Muscle of back (tissue), 11 donors: Measurements from ENCODE around the gene KLK11. TPM values are rescaled to one million over a fixed set of nuclear protein-coding genes. Genes with fewer than 3 reads are reported as not detected.
"Not testable (repeated sequence)": the region's sequence is repeated elsewhere in the genome, so short reads cannot be mapped to it uniquely, and the experiment has no call there.

Source experiments
- DNase-seq, 3 donors: peaks; one replicate each; pipeline versions ENCODE4 v3.0.0 to v3.0.0-alpha.2; 2013
- polyA plus RNA-seq, 10 donors: library from polyadenylated mRNA; unstranded; fragments of 120-200 nt; gene quantifications; one replicate each; pipeline ENCODE4 v1.2.1, GENCODE V29; 2013; ENCODE audit not compliant: insufficient read length in 10 of 10

Gene KLK11
- polyA plus RNA-seq, 10 donors: 0.10 to 5.1 (median 1.5) TPM; not detected in 7

GRCh38 chr19:51005248-51005647 lies 21.2 kb downstream of the KLK11 start:
- DNase-seq: no peak

DNA sequence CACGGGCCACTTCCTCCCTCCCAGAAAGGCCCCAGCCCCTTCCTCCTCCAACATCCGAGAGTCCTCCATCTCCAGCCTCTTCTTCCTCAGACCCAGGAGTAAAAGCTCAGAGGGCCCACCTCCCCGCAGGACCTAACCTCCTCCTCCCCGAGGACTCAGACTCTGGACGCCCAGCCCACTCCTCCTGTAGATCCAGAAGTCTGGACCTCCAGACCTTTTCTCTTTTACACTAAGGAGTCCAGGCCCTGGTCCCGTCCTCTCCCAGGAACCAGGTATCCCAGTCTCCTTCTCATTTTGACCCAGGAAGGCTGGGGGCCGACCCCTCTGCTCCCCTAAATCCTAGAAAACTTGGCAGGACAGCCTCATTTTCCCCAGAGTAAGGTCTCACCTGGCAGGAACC lies 23.1 kb downstream of the KLK11 start:
- DNase-seq: no peak

DNA sequence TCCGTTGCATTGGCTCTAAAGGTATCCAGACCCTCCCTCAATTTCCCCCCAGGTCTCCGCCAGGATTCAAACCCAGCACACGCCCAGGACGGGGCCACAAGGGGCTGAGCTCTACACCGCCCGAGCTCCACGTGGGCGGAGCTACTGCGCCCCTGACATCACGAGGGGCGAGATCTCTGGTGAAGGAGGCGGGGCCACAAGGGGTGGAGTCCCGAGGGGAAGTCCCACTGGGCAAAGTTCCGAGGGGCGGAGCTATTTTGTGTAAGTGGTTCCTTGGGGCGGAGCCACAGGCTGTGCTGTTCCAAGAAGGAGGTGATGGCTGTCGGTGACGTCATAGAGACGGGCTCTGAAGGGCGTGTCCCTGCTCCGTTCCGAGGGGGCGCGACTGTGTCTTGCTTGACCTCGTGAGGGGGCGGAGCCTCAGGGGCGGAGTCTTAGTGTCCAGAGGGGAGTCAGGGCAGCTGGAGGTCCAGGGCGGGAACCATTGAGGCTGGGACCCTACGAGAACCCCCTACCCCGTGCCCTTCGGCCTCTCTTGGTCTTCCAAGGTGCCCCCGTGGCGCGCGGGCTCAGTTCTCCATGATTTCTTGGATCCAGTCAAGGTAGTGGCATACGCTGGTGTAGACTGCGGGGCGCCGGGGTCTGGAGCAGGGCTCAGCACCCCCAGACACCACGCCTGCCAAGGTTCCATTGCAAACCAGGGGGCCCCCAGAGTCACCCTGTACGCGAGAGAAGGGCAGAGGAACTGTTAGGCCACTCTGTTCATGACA lies 23.7 kb downstream of the KLK11 start:
- DNase-seq: no peak

DNA sequence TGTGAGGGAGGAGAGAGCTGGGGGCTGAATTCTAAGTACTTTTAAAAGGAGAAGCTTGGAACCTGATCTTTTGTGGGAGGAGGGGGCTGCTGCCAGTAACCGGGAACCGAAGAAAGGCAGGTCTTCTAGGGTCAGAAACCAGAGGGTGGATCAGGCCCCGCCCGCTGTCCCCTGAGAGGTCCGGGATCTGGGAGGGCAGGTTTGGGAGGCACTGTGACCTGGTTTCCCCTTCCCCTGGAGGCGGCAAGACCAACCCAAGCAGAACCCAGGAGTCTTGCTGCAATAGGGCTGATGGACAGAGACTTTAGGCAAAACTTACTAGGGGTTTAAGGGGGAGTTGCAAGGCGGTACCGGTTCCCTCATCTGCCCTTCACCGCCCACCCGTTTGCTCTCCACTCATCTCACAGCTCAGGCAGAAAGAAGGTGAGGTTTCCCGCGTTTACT lies 24.3 kb downstream of the KLK11 start:
- DNase-seq: no peak

- DNase-seq: peak in 1 of 3 donors; percentile 5
Observed at GRCh38 chr19:51001515-51001914, 24.9 kb downstream of the KLK11 start, which contains the start of gene KLK8. KLK8 (minus strand) TSS chr19:51001604; CDS start chr19:51001167, 437 bp downstream.

DNA sequence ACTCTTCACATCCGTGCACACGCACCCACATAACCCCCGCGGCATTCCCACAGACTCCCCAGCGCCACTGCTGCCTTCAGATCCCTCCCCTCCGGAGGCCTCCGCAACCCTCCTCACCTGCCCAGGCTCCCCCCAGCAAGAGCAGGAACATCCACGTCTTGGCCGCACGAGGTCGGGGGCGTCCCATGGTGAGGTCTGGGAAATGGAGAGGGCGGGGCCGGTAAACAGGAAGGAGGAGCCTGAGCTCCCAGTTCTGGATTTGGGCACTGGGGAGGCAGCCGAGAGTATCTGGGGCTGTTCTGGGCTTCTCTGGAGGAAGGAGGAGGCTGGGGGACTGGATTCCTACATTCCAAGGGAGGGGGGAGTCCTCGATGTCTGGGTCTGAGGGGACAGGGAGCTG lies 25.4 kb downstream of the KLK11 start:
- DNase-seq: no peak

- DNase-seq: no peak
Observed at GRCh38 chr19:51000426-51000825, 26.0 kb downstream of the KLK11 start.

DNA sequence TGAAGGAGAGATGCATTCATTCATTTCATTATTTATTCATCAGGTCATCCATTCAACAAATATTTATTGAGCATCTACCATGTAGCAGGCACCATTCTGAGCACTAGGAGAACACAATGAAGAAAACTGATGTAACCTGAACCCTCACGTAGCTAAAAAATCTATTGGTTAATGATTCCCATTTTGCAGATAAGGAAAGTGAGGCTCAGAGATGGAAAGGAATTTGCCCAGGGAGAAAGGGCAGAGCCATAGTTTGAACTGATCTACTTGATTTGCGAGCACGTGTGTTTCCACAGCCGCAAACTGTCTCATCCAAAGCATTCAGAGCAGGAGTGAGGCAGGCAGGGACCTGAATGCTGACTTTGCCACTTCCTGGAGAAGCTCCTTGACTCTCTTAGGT lies 27.7 kb downstream of the KLK11 start:
- DNase-seq: no peak

GRCh38 chr19:50998061-50998460 lies 28.4 kb downstream of the KLK11 start:
- no peak for DNase-seq

- DNase-seq: no peak
Observed at GRCh38 chr19:50994129-50994528, 32.3 kb downstream of the KLK11 start.

DNA sequence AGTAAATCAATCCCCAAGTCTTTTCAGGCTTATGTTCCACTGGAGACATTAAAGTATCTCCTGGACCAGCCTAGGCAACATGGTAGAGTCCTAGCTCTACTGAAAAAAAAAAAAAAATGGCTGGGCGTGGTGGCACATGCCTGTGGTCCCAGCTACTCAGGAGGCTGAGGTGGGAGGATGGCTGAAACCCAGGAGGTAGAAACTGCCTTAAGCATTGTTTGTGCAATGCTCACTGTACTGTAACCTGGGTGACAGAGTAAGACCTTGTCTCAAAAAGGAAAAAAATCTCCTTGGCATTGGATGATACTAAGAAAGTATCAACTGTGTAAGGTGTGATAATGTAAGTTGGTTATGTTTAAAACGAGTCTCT lies 33.8 kb downstream of the KLK11 start:
- DNase-seq: no peak

DNA sequence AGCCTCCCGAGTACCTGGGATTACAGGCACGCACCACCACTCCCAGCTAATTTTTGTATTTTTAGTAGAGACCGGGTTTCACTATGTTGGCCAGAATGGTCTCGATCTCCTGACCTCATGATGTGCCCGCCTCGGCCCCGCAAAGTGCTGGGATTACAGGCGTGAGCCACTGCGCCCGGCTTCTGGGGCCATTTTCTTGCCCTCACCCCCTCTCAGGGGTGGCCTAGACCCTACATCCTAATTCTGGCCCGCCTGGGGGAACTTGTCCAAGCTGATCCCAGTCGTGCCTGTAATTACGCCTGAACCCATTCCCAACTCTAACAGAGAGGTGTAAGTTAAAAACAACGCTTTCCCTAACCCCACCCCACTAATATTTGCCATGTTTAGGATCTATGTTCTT lies 42.0 kb downstream of the KLK11 start:
- DNase-seq: not testable (repeated sequence)

DNA sequence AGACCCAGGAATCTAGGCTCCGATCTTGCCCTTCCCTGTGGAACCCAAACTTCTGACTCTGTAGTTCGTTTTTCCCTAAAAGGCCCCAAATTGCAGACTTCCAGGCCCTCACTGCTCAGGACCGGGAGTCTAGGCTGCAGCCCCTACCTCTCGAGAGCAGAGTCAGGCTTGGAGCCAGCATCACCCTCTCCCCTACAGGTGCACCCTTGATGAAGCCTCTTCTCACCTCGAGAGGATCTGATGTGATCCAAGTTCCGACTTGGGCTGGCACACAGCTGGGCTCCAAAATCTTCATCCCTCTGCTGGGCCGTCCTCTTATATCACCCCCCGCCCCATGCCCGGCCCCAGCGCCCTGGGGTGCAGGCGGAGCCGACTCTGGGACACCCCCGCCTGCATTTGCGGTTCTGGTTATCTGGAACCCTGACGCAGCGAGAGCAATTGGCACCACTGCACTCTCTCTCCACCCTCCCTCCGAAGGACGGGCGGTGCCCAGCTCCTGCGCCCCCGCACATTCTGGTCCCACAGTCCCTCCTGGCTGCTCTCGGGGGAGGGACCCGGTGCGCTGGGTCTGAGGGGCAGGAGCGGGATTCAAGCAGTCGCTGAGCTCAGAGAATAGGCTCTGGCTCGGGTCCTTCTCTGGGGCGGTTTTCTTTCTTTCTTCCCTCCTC lies 42.7 kb downstream of the KLK11 start, which contains the start of gene KLK7:
TSS of gene KLK7 (minus strand) at position 293 of the 668 bp plus-strand sequence. CDS start 1,518 bp downstream, outside the sequence.
- DNase-seq: no peak

- DNase-seq: no peak
Observed at GRCh38 chr19:50982186-50982585, 44.2 kb downstream of the KLK11 start.

GRCh38 chr19:50981587-50982146 lies 44.7 kb downstream of the KLK11 start:
- DNase-seq: no peak

GRCh38 chr19:50980208-50980607 lies 46.2 kb downstream of the KLK11 start:
- DNase-seq: no peak

DNA sequence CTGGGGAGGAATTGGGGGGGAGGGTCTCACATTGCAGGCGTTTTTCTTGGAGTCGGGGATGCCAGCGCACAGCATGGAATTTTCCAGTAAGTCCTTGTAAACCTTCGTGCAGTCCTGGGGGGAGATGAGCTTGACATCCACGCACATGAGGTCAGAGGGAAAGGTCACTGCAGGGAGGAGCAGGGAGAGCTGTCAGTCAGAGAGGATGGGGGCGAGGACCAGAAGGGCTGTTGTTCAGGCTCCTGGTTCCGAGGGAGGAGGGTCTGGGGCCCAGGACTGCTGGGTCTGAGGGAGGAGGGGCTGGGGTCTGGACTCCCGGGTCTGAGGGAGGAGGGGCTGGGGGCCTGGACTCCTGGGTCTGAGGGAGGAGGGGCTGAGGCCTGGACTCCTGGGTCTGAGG lies 46.7 kb downstream of the KLK11 start:
- DNase-seq: no peak

GRCh38 chr19:50978772-50979390 lies 47.5 kb downstream of the KLK11 start:
- DNase-seq: no peak

DNA sequence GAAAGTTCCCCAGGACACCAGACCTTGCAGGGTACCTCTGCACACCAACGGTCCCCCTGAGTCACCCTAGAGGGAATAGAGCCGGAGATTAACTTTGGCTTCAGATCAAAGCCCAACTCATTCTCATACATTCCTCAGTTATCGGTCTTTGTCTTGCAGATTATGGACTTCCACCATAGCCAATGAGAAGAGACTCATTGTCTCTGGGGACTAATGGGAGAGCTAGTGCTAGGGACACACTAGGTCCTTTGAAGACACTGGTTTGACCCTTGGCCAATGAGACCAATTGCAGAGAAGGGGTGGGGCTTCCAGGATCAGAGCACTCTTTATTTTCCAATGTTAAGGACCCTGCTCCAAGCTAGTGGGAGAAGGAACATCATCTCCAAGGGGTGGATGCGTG lies 48.8 kb downstream of the KLK11 start:
- DNase-seq: no peak

GRCh38 chr19:50975766-50976165 lies 50.6 kb downstream of the KLK11 start:
- no peak for DNase-seq

- DNase-seq: no peak
Observed at GRCh38 chr19:50974702-50975556, 51.5 kb downstream of the KLK11 start.
